ENCODE measurements around the gene PRPF4.
A peak's percentile ranks its signal among the peaks of the same experiment; 100 is the strongest.

The PRPF4 gene

DNA sequence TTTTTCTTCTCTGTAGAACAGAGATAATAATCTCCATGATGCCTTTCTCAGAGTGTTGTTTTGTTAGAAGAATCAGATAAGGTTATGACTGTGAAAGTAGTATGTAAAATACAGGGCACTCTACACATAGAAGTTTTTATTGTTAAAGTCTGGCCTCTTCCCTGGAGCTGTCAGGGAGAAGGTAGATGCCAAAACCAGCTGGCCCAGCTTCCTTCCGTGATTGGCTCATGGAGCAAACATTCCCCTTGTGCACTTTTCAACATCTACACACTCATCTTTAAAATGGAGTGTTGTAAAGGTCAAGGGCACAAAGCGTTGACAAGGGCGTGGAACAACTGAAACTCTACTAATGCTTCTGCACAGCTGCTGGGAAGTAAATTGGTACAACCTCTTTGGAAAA is 35.1 kb downstream of the PRPF4 start:
- H3K9ac ChIP-seq (ENCODE audit: low read length): no peak overlapping the region
- H3K4me2 ChIP-seq (ENCODE audit: low read depth, low read length): no peak overlapping the region
- H3K4me1 ChIP-seq (ENCODE audit: low read length): peaks cover 13% of the 10 kb centered on the region
- no peaks in the 10 kb centered on the region for H4K20me1 ChIP-seq (ENCODE audit: insufficient read depth, low read length)
- H3K27me3 ChIP-seq (replicated peaks; ENCODE audit: insufficient read depth, low read length): no peaks in the 10 kb centered on the region
- no peak overlapping the region for H2AFZ ChIP-seq (ENCODE audit: low read length)
- TF ChIP-seq EZH2phosphoT487 (IDR thresholded peaks at IDR 0.05; ENCODE audit: low read length) (no peak), EZH2 (optimal IDR thresholded peaks at IDR 0.05; ENCODE audit: low read depth, low read length) (no peak)
- TF ChIP-seq, protein P1, sequence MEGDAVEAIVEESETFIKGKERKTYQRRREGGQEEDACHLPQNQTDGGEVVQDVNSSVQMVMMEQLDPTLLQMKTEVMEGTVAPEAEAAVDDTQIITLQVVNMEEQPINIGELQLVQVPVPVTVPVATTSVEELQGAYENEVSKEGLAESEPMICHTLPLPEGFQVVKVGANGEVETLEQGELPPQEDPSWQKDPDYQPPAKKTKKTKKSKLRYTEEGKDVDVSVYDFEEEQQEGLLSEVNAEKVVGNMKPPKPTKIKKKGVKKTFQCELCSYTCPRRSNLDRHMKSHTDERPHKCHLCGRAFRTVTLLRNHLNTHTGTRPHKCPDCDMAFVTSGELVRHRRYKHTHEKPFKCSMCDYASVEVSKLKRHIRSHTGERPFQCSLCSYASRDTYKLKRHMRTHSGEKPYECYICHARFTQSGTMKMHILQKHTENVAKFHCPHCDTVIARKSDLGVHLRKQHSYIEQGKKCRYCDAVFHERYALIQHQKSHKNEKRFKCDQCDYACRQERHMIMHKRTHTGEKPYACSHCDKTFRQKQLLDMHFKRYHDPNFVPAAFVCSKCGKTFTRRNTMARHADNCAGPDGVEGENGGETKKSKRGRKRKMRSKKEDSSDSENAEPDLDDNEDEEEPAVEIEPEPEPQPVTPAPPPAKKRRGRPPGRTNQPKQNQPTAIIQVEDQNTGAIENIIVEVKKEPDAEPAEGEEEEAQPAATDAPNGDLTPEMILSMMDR (IDR thresholded peaks at IDR 0.05; ENCODE audit: low read length): no peak
- no peak for DNase-seq
- 0 out of 2 replicates have a peak, but pooled peaks cover 5% of the 10 kb centered on the region for H3F3A ChIP-seq (ENCODE audit: insufficient read depth, low read length)
- no peaks in the 10 kb centered on the region for H3K79me2 ChIP-seq (ENCODE audit: low read length)
- H3K27ac ChIP-seq (ENCODE audit: low read length): no peak overlapping the region
- no peaks in the 10 kb centered on the region for H3K36me3 ChIP-seq (replicated peaks; ENCODE audit: insufficient read depth, low read length)
- no peaks in the 10 kb centered on the region for H3K9me3 ChIP-seq (replicated peaks; ENCODE audit: insufficient read depth, low read length)
- H3K4me3 ChIP-seq (ENCODE audit: low read length): no peak overlapping the region
- H3K9me2 ChIP-seq (replicated peaks; ENCODE audit: insufficient read depth, low read length): no peaks in the 10 kb centered on the region

GRCh38 chr9:113311961-113312360 is 36.5 kb downstream of the PRPF4 start:
- Histone ChIP-seq H3K9me2 (replicated peaks; ENCODE audit: insufficient read depth, low read length) (no peaks in the 10 kb centered on the region), H3K27ac (ENCODE audit: low read length) (no peak overlapping the region), H3K36me3 (replicated peaks; ENCODE audit: insufficient read depth, low read length) (no peaks in the 10 kb centered on the region), H3K79me2 (ENCODE audit: low read length) (no peaks in the 10 kb centered on the region), H3K4me2 (ENCODE audit: low read depth, low read length) (peak overlapping the region; percentile 27; the same call in 1 of the 2 replicates), H3K9me3 (replicated peaks; ENCODE audit: insufficient read depth, low read length) (no peaks in the 10 kb centered on the region), H4K20me1 (ENCODE audit: insufficient read depth, low read length) (no peaks in the 10 kb centered on the region), H3K9ac (ENCODE audit: low read length) (no peak overlapping the region), H3F3A (ENCODE audit: insufficient read depth, low read length) (0 out of 2 replicates have a peak, but pooled peaks cover 5% of the 10 kb centered on the region), H3K27me3 (replicated peaks; ENCODE audit: insufficient read depth, low read length) (no peaks in the 10 kb centered on the region), H3K4me3 (ENCODE audit: low read length) (no peak overlapping the region), H2AFZ (ENCODE audit: low read length) (no peak overlapping the region), H3K4me1 (ENCODE audit: low read length) (peaks cover 13% of the 10 kb centered on the region)
- peak; percentile 15 for DNase-seq
- TF ChIP-seq EZH2phosphoT487 (IDR thresholded peaks at IDR 0.05; ENCODE audit: low read length) (no peak), EZH2 (optimal IDR thresholded peaks at IDR 0.05; ENCODE audit: low read depth, low read length) (no peak)
- TF ChIP-seq, protein P1 (IDR thresholded peaks at IDR 0.05; ENCODE audit: low read length): no peak

GRCh38 chr9:113313261-113313660 is 37.8 kb downstream of the PRPF4 start:
- Histone ChIP-seq H3K4me1 (ENCODE audit: low read length) (peaks cover 13% of the 10 kb centered on the region), H3K4me2 (ENCODE audit: low read depth, low read length) (no peak overlapping the region), H3K27ac (ENCODE audit: low read length) (no peak overlapping the region), H3K9me3 (replicated peaks; ENCODE audit: insufficient read depth, low read length) (no peaks in the 10 kb centered on the region), H3K36me3 (replicated peaks; ENCODE audit: insufficient read depth, low read length) (no peaks in the 10 kb centered on the region), H2AFZ (ENCODE audit: low read length) (no peak overlapping the region), H3K9me2 (replicated peaks; ENCODE audit: insufficient read depth, low read length) (no peaks in the 10 kb centered on the region), H3K4me3 (ENCODE audit: low read length) (no peak overlapping the region), H3K9ac (ENCODE audit: low read length) (no peak overlapping the region), H4K20me1 (ENCODE audit: insufficient read depth, low read length) (no peaks in the 10 kb centered on the region), H3K27me3 (replicated peaks; ENCODE audit: insufficient read depth, low read length) (no peaks in the 10 kb centered on the region), H3K79me2 (ENCODE audit: low read length) (no peaks in the 10 kb centered on the region), H3F3A (ENCODE audit: insufficient read depth, low read length) (0 out of 2 replicates have a peak, but pooled peaks cover 5% of the 10 kb centered on the region)
- no peak for DNase-seq
- no peak for TF ChIP-seq EZH2phosphoT487 (IDR thresholded peaks at IDR 0.05; ENCODE audit: low read length)
- TF ChIP-seq, protein P1 (IDR thresholded peaks at IDR 0.05; ENCODE audit: low read length): no peak
- no peak for TF ChIP-seq EZH2 (optimal IDR thresholded peaks at IDR 0.05; ENCODE audit: low read depth, low read length)

All from MM.1S (cell line).